MM.1S (cell line): ENCODE measurements around the gene APOO.

Source experiments
- EZH2 ChIP-seq: fragments of 300-600 bp; sonication (generic); optimal IDR thresholded peaks from 2 replicates; pipeline ENCODE3; 2017; ENCODE audit warnings: low read depth, mild to moderate bottlenecking, antibody characterized with exemption, low read length, mixed read lengths
- EZH2phosphoT487 ChIP-seq: fragments of 300-600 bp; sonication (generic); IDR thresholded peaks from 2 replicates; pipeline ENCODE4 v1.6.1; 2018; ENCODE audit warnings: antibody characterized with exemption, low read length
- TF ChIP-seq, protein P1 (sequence below): fragments of 300-600 bp; sonication (generic); IDR thresholded peaks from 2 replicates; pipeline ENCODE4 v1.5.1; 2016; ENCODE audit warnings: antibody characterized with exemption, low read length, mixed read lengths

DNA sequence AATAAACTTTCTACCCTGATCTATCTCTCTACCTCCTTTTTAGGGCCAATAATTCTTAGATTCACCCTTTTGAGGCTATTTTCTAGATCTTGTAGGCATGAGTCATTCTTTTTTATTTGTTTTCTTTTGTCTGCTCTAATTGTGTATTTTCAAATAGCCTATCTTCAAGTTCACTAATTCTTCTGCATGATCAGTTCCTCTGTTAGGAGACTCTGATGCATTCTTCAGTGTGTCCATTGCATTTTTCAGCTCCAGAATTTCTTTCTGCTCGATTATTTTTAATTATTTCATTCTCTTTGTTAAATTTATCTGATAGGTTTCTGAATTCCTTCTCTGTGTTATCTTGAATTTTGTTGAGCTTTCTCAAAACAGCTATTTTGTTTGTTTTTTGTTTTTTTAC is 11.4 kb upstream of the APOO start:
- TF ChIP-seq, protein P1, sequence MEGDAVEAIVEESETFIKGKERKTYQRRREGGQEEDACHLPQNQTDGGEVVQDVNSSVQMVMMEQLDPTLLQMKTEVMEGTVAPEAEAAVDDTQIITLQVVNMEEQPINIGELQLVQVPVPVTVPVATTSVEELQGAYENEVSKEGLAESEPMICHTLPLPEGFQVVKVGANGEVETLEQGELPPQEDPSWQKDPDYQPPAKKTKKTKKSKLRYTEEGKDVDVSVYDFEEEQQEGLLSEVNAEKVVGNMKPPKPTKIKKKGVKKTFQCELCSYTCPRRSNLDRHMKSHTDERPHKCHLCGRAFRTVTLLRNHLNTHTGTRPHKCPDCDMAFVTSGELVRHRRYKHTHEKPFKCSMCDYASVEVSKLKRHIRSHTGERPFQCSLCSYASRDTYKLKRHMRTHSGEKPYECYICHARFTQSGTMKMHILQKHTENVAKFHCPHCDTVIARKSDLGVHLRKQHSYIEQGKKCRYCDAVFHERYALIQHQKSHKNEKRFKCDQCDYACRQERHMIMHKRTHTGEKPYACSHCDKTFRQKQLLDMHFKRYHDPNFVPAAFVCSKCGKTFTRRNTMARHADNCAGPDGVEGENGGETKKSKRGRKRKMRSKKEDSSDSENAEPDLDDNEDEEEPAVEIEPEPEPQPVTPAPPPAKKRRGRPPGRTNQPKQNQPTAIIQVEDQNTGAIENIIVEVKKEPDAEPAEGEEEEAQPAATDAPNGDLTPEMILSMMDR: no peak
- no peak for TF ChIP-seq EZH2
- TF ChIP-seq EZH2phosphoT487: no peak
